Ramos (cell line): ENCODE measurements around the gene GRID1.

Experiments used
- in situ Hi-C: fragments of 300-500 bp; cut with MboI; formaldehyde crosslinking; loops from one replicate; pipeline ENCODE4 v1.14.3; 2022; ENCODE audit warnings: low sequenced_read_pairs; ENCODE audit not compliant: unreplicated experiment

Gene GRID1

GRCh38 chr10:86003201-86003621, 363.4 kb downstream of the GRID1 start:
- in situ Hi-C loops, result no loop called here

- in situ Hi-C loops, result no loop called here
Measured at GRCh38 chr10:86001521-86001920, 365.1 kb downstream of the GRID1 start.

- in situ Hi-C loops, result no loop called here
Measured at GRCh38 chr10:85997544-85997943, 369.1 kb downstream of the GRID1 start.

- in situ Hi-C loops, result no loop called here
Measured at GRCh38 chr10:85995791-85996190, 370.8 kb downstream of the GRID1 start.

- in situ Hi-C loops, result no loop called here
Measured at GRCh38 chr10:85993840-85994507, 372.6 kb downstream of the GRID1 start.

GRCh38 chr10:85993140-85993539, 373.5 kb downstream of the GRID1 start:
- in situ Hi-C loops, result no loop called here

GRCh38 chr10:85992324-85992723, 374.3 kb downstream of the GRID1 start:
- in situ Hi-C loops, result no loop called here

- in situ Hi-C loops, result no loop called here
Measured at GRCh38 chr10:85986777-85987176, 379.8 kb downstream of the GRID1 start.

- in situ Hi-C loops, result no loop called here
Measured at GRCh38 chr10:85983051-85983450, 383.5 kb downstream of the GRID1 start.

- in situ Hi-C loops, result no loop called here
Measured at GRCh38 chr10:85979598-85979997, 387.0 kb downstream of the GRID1 start.

- in situ Hi-C loops, result no loop called here
Measured at GRCh38 chr10:85978566-85979358, 387.8 kb downstream of the GRID1 start.

GRCh38 chr10:85977642-85978041, 389.0 kb downstream of the GRID1 start:
- in situ Hi-C loops, result no loop called here

GRCh38 chr10:85976267-85976793, 390.3 kb downstream of the GRID1 start:
- in situ Hi-C loops, result no loop called here

GRCh38 chr10:85971494-85971893, 395.1 kb downstream of the GRID1 start:
- in situ Hi-C loops, result no loop called here

GRCh38 chr10:85967594-85967993, 399.0 kb downstream of the GRID1 start:
- in situ Hi-C loops, result no loop called here

GRCh38 chr10:85961479-85962067, 405.0 kb downstream of the GRID1 start:
- in situ Hi-C loops, result no loop called here

GRCh38 chr10:85961073-85961472, 405.5 kb downstream of the GRID1 start:
- in situ Hi-C loops, result no loop called here

- in situ Hi-C loops, result no loop called here
Measured at GRCh38 chr10:85959239-85959638, 407.4 kb downstream of the GRID1 start.

GRCh38 chr10:85950921-85951320, 415.7 kb downstream of the GRID1 start:
- in situ Hi-C loops, result no loop called here

GRCh38 chr10:85946713-85947326, 419.8 kb downstream of the GRID1 start:
- in situ Hi-C loops, result no loop called here

GRCh38 chr10:85936161-85936560, 430.4 kb downstream of the GRID1 start:
- in situ Hi-C loops, result no loop called here
